Measurements from ENCODE around the gene TEPSIN. TPM values are rescaled to one million over a fixed set of nuclear protein-coding genes. Genes with fewer than 3 reads are reported as not detected.

TEPSIN gene
- total RNA-seq, 1 experiment from 2014 or later: 11.1 TPM

DNA sequence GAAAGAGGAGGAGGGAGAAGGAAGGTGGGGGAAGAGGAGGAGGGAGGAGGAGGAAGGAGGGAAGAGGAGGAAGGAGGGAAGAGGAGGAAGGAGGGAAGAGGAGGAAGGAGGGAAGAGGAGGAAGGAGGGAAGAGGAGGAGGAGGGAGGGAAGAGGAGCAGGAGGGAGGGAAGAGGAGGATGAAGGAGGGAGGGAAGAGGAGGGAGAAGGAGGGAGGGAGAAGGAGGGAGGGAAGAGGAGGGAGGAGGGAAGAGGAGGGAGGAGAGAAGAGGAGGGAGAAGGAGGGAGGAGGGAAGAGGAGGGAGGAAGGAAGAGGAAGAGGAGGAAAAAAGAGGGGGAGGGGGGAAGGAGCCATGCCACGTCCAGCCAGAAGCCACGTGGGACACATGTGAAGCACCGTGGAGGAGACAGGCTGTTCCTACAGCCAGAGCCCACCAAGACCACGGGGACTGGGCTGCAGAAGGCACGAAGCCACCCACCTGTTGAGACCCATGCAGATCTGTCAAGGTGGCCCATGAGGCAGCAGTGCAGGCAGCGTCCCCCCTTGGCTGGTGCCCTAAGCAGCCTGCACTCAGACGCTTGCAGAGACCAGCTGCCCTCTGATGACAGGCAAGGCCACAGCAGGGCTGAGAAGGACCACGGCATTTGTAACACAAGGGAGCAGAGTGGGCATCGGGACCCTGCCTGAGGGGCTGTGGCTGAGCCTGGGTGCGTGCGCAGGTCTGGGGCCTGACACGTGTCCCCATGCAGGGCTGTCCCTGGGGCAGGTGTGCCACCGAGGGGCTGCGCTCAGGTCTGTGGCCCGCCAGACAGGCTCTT lies 10.6 kb upstream of the TEPSIN start:
- no peak for DNase-seq (ENCODE audit: low read depth)

DNA sequence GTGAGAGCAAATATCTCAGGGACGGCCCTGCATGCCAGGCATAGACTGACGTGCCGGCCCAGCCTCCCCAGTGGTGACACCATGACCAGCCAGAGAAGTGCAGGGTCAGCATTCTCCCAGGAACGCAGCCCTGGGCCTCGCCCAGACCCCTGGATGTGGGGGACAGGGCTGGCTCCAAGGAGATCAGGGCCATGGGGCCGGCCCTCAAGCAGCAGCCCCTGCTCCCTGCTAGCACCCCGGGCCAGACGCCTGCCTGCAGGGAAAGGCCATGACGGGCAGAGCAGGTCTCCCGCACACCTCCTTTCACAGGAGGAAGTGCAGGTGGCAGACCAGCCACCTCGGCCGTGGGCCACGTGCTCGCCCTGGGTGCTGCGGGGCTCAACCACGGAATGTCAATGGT lies 9.8 kb upstream of the TEPSIN start:
- no peak for DNase-seq (ENCODE audit: low read depth)

DNA sequence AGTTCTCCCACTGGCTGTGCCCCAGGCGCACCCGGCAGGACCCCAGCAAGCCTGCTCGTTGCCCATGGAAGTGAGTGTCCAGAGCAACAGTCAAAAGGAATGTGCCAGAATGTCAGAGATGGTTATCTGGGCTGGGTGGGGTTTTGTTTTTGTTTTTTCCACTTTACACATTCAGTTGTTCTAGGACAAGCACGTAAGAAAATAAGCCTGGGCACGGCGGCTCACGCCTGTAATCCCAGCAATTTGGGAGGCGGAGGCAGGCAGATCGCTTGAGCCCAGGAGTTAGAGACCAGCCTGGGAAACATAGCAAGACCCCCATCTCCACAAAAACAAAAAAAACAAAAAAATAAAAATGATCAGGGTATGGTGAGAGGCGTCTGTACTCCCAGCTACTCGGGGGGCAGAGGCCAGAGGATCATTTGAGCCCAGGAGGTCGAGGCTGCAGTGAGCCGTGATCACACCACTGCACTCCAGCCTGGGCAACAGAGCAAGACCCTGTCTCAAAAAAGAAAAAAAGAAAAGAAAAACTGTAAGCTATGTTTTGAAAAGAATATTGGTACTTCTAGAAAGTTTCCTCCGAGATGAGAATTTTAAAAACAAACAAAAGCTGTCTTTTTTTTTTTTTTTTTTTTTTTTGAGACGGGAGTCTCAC lies 8.6 kb upstream of the TEPSIN start:
- DNase-seq (ENCODE audit: low read depth): no peak

DNA sequence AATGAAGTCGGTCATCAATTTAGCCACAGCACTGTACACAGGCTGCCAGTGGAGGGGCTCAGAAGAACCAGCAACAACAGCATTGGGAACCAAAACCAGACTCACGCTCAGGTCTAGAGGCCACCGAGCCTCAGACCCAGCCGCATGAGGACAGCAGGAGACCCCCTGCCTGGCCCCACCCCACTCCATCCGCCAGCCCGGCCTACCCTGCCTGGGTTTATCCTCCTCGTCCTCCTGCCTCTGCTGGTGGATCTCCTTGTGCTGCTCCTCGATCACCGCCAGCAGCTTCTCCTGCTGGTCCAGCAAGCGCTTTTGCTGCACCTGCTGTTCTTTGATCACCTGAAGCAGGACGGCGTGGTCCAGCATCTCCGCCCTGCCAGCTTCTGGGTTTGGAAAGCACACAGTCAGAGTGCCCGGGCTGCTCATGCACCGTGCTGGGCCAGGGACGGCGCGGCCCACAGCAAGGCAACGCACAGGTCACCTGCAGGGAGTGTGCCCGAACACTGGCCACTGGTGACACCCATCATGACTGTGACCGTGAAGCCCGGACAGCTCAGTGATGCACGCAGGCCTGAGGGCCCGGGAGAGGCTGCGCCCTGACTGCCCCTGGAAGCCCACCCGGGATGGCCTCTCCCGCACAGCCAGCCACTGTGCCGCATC lies 8.0 kb upstream of the TEPSIN start:
- DNase-seq (ENCODE audit: low read depth): no peak

DNA sequence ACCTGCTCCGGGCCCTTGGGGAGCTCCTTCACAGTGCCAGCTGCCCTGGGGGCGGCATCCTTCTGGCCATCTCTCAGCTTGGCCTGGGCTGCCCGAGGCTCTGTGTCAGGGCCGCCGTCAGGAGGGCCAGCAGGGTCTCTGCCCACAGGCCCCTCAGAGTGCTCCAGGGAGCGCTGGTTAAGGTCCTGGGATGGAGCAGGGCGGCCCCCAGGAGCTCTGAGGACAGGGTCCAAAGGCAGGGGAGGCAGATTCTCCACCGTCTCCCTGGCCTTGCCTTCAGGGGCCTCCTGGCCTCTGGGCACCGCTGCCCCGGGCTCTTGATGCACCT lies 7.5 kb upstream of the TEPSIN start:
- no peak for DNase-seq (ENCODE audit: low read depth)

DNA sequence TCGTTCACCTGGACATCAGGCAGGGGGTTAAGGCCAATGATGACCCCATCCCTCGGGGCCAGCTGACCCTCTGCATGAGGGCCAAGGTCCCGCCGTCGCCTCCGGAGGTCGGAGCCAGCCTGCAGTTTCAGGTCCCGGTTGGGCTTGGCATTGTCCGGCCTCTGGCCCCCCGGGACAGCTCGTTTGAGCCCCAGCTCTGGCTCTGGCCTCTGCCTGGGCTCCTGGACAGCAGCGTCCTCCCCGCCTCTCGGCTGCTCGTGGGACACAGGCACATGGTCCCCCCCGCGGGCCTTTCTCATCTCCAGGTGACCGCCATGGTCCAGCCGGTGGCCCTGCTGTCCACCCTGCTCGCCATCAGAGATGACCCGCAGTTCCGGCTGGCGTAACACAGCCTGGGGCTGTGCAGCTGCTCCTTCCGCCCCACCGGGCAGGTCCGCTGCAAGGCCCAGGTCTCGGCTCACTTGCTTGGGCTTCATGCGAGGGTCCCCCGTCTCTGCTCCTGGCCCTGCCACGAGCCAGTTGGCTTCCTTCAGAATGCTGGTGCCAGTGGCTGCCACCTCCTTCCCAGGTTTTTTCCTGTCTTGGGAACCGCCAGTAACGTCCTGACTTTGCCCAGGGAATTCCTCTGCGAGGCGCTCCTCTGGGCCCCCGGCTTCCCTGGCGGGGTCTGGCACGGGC lies 6.9 kb upstream of the TEPSIN start:
- no peak for DNase-seq (ENCODE audit: low read depth)

DNA sequence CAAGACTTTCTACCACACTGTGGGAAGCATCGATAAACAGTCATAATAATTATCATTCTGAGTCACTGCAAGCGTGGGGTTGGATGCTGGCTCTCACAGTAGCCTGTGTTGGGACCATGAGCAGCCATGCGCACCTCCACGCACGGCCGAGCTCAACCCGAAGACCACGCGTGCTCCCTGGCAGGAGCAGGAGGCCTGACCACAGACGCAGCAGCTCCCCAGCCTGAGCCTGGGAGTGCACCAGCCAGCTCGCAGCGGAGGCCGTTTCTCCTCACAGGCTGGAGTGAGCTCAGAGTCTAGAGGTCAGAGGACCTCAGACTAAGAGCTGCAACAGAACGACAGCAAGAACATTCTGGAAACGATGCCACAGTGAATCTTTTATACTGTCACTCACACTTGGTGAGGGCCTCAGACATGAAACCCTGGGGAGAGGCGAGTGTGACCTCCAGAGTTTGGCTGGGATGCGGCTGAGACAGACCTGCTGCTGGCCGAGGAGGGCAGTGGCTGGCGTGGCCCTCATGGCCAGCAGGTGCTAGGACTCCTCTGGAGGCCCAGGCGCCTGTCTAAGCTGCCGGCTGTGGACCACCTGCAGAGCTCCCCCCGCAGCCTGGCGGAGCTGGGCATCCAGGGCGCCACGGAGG lies 6.3 kb upstream of the TEPSIN start:
- no peak for DNase-seq (ENCODE audit: low read depth)

DNA sequence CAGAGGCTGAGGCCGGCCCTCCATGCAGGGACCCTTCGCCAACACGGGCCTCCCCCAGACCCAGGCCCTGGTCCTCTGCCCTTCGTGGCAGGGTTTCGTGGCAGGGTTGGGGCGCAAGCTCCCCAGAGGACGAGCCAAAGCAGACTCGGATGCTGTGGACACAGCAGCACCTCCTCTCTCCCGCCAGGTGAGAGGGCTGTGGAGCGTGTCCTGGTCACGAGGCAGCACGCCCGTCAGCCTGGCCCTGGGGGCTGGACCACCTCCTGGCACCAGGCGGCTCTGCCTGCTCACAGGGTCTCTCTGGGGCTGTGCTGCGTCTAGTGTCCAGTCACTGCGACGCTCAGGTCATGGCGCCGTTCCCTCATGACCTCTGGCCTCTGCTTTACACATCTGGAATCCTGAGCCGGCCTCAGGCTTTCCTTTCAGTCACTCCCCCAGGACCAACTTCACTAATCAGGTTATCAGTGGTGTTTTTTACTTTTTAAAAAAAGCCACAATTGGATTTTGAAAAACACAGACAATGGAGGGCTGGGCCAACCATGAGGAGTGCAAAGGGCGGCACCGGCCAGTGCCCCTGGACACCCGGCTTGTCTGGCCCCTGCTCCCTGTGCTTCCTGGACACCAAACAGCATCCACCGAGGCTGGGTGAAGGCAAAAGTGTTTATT lies 5.6 kb upstream of the TEPSIN start:
- no peak for DNase-seq (ENCODE audit: low read depth)

DNA sequence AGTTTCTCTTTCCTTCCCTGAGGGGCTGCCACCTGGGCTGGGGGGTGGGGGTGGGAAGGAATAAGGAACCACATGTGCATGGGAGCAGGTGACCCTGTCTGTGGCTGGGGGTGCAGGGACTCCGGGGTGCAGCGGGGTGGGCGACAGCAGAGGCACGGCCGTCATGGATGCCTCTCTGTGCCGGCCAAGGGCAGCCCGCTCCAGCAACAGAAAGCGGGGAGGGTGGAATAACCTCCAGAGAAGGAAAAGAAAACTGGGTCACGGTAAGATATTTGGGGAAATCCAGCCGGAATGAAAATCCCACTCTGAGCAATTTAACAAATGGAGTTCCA lies 4.4 kb upstream of the TEPSIN start:
- DNase-seq (ENCODE audit: low read depth): no peak

DNA sequence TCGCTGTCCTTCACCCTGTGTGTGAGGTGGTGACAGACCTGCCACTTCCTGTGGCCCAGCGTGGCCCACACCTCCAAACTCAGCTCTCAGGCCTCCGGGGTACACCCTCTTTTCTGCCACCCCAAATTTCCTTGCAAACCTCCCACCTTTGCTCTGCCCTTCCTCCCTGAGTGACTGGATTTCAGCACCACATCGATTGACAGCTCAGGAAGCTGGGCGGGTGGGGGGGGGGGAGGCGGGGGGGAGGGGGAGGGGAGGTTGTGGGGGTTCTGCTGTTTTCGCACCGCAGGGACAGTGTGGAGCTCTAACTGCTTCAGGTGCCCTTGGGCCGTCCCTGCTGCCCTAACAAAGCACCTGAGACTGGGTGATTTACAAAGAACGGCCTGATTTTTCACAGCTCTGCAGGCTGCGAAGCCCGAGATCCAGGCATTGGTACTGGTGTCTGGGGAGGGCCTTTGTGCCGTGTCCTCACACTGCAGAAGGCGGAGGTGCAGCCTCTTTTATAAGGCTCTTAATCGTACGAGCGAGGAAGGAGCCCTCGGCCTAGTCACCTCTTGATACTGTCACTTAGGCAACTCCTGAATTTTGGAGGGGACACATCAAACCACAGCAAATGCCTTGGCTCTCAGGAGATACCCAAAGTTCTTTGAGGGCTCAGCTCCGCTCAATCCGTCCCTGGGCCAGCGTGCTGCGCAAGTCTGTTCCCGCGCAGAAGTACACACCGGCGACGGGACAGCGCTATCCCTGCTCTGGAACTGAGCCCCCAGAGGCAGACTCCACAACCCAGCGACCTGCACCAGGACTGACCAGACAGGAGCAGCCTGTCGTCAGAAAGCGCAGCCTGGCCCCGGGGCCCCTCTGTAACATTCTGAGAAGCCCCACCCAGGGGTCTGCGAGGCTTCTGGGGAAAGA lies 3.8 kb upstream of the TEPSIN start:
- DNase-seq (ENCODE audit: low read depth): no peak

DNA sequence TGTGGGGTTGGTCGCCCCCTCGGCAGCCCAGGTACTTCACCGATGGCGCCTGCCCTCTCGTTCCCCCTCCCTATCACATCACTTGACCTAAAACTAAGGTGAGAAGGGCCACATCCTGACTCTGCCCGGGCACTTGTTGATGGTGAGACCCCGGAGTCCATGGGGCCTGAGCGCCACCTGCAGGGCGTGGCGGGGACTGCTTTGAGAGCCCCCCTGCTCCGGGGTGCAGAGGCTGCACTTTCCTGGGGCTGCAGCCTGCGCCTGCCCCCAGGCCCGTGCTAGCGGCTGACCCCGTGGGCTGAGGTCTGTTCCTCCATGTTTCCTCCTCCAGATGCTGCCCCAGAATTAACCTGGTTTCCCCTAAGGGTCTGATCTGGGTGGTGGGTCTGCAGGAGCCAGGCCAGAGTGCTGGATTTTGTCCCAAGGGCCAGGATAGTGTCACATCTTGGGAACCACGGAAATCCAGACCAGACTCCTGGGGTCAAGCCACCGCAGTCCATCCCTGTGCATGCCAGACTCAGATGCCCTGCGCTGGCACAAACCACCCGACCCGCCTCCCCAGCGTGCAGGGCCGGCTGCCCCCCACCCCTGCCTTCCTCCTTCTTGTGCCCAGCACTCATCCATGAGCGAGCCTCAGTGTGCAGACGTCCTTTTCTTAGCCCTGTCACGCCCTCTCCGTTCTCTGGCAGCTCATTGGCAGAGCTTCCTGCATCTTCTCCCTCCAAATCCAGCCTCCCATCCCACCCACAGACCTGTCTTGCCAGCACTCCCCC lies 3.0 kb upstream of the TEPSIN start:
- no peak for DNase-seq (ENCODE audit: low read depth)

DNA sequence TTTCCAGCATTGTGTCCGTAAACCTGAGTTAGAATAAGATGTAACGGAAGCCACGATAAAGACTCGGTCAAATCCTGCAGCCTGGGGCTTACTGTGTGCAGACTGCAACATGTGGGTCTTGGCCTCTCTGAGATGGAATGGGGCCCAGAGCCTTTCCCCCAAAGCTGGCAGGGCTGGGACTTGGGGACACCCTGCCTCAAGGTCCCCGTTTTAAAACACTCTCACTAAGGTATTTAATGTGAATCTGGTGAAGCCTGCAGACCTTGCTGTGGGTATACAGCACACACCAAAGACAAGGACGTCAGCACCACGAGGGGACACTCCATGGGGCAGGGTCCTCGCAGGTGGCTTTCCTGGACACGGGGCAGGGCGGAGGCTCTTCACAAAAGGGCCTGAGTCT lies 2.3 kb upstream of the TEPSIN start:
- no peak for DNase-seq (ENCODE audit: low read depth)

DNA sequence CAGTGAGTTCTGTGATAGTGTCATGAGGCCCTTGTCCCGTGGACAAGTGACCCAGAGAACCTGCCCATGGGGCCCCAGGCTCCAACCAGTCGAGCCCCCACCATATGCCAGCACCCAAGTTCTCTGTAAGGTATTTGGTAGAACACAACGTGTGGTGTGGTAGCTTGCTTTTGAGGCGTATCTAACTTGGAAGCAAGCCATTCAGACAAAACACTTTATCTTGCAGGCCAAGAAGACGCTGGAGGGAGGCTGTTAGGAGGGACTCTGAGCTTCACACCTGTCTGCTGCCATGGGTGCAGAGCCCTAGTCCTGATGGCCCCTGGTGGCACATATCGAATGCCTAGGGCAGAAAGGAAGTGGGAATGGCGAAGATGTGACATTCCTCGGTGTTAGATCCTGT lies 1.9 kb upstream of the TEPSIN start:
- DNase-seq (ENCODE audit: low read depth): no peak

DNA sequence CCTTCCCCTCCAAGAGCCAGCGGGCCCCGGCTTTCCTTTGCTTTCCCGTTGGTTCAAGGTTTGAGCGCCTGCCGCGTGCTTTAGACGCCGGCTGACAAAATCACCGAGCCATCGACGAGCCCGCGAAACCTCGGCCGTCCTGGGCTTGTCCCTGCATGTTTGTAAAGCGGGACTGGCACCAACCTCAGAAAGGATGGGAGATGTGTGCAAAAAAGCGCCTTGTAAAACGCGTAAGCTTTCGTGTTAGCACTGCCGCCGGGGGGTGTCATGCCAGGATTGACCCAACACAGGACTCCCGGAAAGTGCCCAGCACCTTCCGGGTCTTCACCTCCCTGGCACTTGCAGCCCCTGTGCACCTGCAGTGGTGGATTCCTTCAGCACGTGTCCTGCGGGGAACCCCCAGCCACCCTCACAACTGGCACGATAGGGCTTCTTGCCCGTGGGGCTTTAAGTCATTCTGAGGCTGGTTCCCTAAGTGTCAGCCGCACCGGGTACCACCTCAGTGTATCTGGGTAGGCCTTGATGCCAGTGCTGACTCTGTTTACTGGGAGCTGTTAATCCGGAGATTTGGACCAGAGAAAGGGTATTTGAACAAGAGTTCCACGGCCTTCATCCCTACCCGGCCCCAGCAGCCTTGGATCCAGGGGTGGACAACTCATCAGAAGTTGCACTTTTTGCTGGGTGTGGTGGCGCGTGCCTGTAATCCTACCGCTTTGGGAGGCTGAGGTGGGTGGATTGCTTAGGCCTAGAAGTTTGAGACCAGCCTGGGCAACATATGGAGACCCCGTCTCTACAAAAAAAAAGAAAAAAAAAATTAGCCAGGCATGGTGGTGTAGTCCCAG lies 1.1 kb upstream of the TEPSIN start:
- peak; percentile 28 for DNase-seq (ENCODE audit: low read depth)

DNA sequence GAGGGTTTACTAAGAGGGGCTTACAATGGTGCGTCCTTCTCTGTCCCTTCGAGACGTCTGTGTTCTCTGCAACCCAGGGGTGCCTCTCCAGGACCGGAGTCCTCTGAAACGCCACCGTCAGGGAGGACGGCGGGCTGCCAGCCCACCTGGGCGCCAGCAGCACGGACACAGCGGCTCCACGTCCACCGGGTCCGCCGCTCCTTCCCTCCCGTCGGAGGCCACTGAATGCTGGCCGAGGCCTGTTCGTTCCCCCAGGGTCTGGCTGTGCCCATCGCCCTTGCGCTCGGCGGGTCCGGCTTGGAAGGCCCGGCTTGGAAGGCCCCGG lies 403 bp downstream of the TEPSIN start:
- no peak for DNase-seq (ENCODE audit: low read depth)

DNA sequence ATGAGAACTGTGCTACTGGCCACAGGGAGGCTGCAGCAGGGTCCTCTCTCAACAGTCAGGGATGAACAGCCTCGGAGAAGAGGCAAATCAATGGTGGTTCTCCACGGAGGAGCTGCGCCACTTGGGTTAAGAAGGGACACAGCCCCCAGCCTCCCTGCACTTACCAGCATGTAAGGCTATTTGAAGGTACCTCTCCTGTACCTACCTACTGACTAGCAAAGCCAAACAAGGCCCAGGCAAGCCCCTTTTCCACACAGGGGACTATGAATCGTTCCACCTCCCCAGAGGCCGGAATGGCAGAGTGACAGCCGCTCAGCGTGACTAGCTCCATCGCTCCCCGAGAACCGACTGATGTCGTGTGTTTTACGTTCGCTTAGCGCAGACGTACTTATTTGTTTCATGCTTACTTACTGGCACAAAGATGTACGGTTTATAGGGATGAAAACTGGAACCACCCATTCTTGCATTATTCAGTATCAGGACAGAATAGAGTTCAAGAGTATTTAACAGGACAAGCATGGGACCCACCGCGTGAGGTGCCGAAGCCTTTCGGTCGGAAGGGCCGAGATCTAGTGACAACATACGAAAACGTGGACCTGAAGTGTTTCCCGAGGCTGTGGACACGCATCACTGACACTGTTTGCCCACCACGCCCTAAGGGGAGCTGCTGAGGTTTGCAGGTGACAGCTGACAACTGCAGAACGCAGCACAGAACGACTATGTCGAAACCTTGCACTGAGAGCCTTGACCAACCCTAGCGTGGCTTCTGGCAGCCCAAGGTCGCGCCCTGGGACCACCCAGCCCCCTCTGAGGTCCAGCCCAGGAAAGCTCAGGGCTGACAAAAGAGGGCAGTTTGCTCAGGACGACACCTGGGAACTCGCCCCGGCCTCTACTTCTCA lies 1.0 kb downstream of the TEPSIN start:
- DNase-seq (ENCODE audit: low read depth): no peak

DNA sequence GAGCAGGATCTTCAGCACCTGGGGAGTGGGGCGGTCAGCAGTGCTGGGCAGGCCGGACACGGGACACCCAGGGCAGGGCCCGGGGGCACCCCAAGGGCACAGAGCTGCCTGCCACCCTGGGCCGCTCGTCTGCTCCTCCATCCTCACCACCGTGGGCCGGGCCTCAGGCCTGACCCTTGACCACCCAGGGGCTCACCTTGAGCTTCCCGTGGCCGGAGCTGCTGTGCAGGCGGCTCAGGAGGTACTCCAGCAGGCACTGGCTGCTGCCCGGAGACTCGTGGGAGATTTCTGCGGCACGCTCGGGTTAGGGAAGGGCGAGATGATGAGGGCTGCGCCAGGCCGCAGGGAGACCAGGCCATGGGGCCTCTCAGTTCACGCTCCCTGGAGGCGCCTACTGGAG lies 2.1 kb downstream of the TEPSIN start:
- no peak for DNase-seq (ENCODE audit: low read depth)
